Myometrial cell (primary cell): ENCODE measurements around the gene SMAD3. TPM values are rescaled to one million over a fixed set of nuclear protein-coding genes. Genes with fewer than 3 reads are reported as not detected.

Experiments
- total RNA-seq: library from RNA; depleted of rRNA; stranded (reverse); fragments of >200 nt; gene quantifications from 2 replicates; pipeline ENCODE4 v1.2.3, GENCODE V29; 2015

Gene SMAD3
- 34.2 and 40.6 TPM in 2 replicates for total RNA-seq

DNA sequence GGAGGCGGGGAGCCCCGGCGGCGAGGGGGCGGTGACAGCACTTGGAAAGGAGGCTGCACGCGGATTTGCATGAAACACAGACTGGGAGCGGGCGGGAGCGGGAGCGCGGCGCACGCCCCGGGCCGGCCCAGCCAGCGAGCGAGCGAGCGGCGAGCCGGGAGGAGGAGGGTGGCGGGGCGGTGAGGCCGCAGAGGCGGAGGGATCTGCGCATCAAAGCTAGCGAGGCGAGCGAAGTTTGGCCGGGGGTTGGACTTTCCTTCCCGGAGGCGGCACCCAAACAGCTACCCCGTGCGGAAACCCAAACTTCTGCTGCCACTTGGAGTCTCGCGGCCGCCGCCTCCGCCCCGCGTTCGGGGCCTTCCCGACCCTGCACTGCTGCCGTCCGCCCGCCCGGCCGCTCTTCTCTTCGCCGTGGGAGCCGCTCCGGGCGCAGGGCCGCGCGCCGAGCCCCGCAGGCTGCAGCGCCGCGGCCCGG lies at the start of gene SMAD3:
SMAD3 (plus strand) TSS at position 72 of the 475 bp plus-strand sequence. CDS start 553 bp downstream, outside the sequence.

Other genes starting within 250 kb of the SMAD3 start
- gene AAGAB, start 189.1 kb downstream of the SMAD3 start, total RNA-seq: 35.7 and 41.5 TPM in 2 replicates
- 2.3 and 4.0 TPM in 2 replicates for gene IQCH, start 189.2 kb downstream of the SMAD3 start, total RNA-seq